Stimulated activated CD4-positive, alpha-beta T cell treated with anti-CD3 and anti-CD28 coated beads, Interleukin-2, amount 100 ng/mL, for 24 hours (primary cell): ENCODE results near the gene ZNF593.

ENCODE experiments used
- DNase-seq, 2 donors: peaks; one replicate each; pipeline ENCODE4 v3.0.0-alpha.2; 2020

The ZNF593 gene

GRCh38 chr1:26213335-26213905, 43.7 kb downstream of the ZNF593 start:
- DNase-seq: no peak

- no peak for DNase-seq
Measured at GRCh38 chr1:26215246-26215645, 45.5 kb downstream of the ZNF593 start.

- no peak for DNase-seq
Measured at GRCh38 chr1:26218906-26219494, 49.3 kb downstream of the ZNF593 start.
